Activated CD8-positive, alpha-beta T cell treated with anti-CD3 and anti-CD28 coated beads for 36 hours (primary cell): ENCODE results near the gene TAAR9. TPM values are rescaled to one million over a fixed set of nuclear protein-coding genes. Genes with fewer than 3 reads are reported as not detected.

ENCODE experiments used
- ATAC-seq: fragments of 200-7000 bp; cut with Tn5 transposase; one replicate; pipeline ENCODE4 v1.10.0; 2021; ENCODE audit warnings: mild to moderate bottlenecking, moderate library complexity
- CTCF ChIA-PET: fragments of 350-600 bp; sonication (Branson Sonifier 250); formaldehyde crosslinking; loops from one replicate; lab custom pipeline; 2021; ENCODE audit warnings: antibody characterized with exemption; lab: Charles Lee
- POLR2A ChIA-PET: fragments of 350-600 bp; sonication (Branson Sonifier 250); formaldehyde crosslinking; loops from one replicate; lab custom pipeline; 2021; ENCODE audit warnings: antibody characterized with exemption; lab: Charles Lee
- DNase-seq: peaks from one replicate; pipeline ENCODE4 v3.0.0-alpha.2; 2020
- H3K27ac Mint-ChIP-seq: one replicate; pipeline ENCODE4 v1.8.0; 2021; ENCODE audit warnings: mild to moderate bottlenecking, mixed read lengths
- H3K27me3 Mint-ChIP-seq: one replicate; pipeline ENCODE4 v1.8.0; 2021; ENCODE audit warnings: mixed read lengths
- H3K36me3 Mint-ChIP-seq: one replicate; pipeline ENCODE4 v1.8.0; 2021; ENCODE audit warnings: low read depth, mixed read lengths
- H3K4me1 Mint-ChIP-seq: one replicate; pipeline ENCODE4 v1.8.0; 2021; ENCODE audit warnings: low read depth, mixed read lengths
- H3K4me3 Mint-ChIP-seq: one replicate; pipeline ENCODE4 v1.8.0; 2021; ENCODE audit warnings: mild to moderate bottlenecking, moderate library complexity, mixed read lengths
- H3K9me3 Mint-ChIP-seq: one replicate; pipeline ENCODE4 v1.8.0; 2021; ENCODE audit warnings: mixed read lengths
- CTCF ChIP-seq: fragments of 200-600 bp; IDR thresholded peaks from one replicate; pipeline ENCODE4 v1.8.0; 2022; ENCODE audit warnings: antibody characterized with exemption, mild to moderate bottlenecking
- intact Hi-C: fragments of 100-400 bp; cut with micrococcal nuclease; formaldehyde crosslinking; loops from one replicate; pipeline ENCODE4 v1.10.0; 2022
- total RNA-seq, 2 experiments: library from RNA; stranded (reverse); gene quantifications; one replicate each; pipeline ENCODE4 v1.2.3, GENCODE V29; 2021

Gene TAAR9
- total RNA-seq, 2 experiments from 2014 or later: not detected

- ChIA-PET POLR2A (interaction anchor here (0.6 to 0.7 kb wide), 3 partner anchors 285 to 1451 kb away, joined by 3 read pairs; partner anchors contain the start of gene SLC18B1), CTCF (interaction anchor here (0.8 to 2.9 kb wide), 11 partner anchors 12 to 450 kb away, joined by 3 to 21 read pairs (median 4); partner anchors contain the start of genes SLC18B1 and TAAR9)
- intact Hi-C loops: no loop called here
- no peaks in the 10 kb centered on the region for H3K9me3 Mint-ChIP-seq
- H3K36me3 Mint-ChIP-seq: peaks cover 3% of the 10 kb centered on the region
- peak within 1 kb of the TSS; percentile 89 for H3K4me3 Mint-ChIP-seq
- no peak for TF ChIP-seq CTCF
- DNase-seq (peak; percentile 86), ATAC-seq (peak; percentile 97)
- H3K27ac Mint-ChIP-seq: peak within 1 kb of the TSS; percentile 87
- peaks cover 1% of the 10 kb centered on the region for H3K27me3 Mint-ChIP-seq
- peaks cover 26% of the 10 kb centered on the region for H3K4me1 Mint-ChIP-seq
Observed at GRCh38 chr6:132512638-132513632, 25.1 kb upstream of the TAAR9 start, which contains the start of gene STX7. TSS of gene STX7 (minus strand) at chr6:132513116. CDS start at chr6:132503530, 9,586 bp downstream.

- Mint-ChIP-seq H3K4me3 (peak overlapping the region; percentile 89), H3K27me3 (peaks cover 1% of the 10 kb centered on the region), H3K9me3 (no peaks in the 10 kb centered on the region), H3K4me1 (peaks cover 23% of the 10 kb centered on the region), H3K27ac (no peak overlapping the region), H3K36me3 (no peaks in the 10 kb centered on the region)
- ATAC-seq (no peak), DNase-seq (no peak)
- TF ChIP-seq CTCF: no peak
- ChIA-PET CTCF (interaction anchor here (0.9 to 2.9 kb wide), 6 partner anchors 10 to 235 kb away, joined by 3 to 21 read pairs (median 5); no protein-coding TSS in a partner anchor), POLR2A (interaction anchor here (0.5 kb wide), 1 partner anchor 29 kb away, joined by 3 read pairs; no protein-coding TSS in a partner anchor)
- intact Hi-C loops: no loop called here
Observed at GRCh38 chr6:132513831-132514545, 24.1 kb upstream of the TAAR9 start.

- H3K9me3 Mint-ChIP-seq: no peaks in the 10 kb centered on the region
Observed at GRCh38 chr6:132515386-132515785, 22.7 kb upstream of the TAAR9 start.

GRCh38 chr6:132520953-132521352 is 17.1 kb upstream of the TAAR9 start:
- intact Hi-C loops: no loop called here
- CTCF ChIA-PET: interaction anchor here (2.1 kb wide), 1 partner anchor 10 kb away, joined by 12 read pairs; no protein-coding TSS in a partner anchor
- POLR2A ChIA-PET: no interaction called here
- no peaks in the 10 kb centered on the region for H3K36me3 Mint-ChIP-seq
- no peaks in the 10 kb centered on the region for H3K4me1 Mint-ChIP-seq
- no peak overlapping the region for H3K4me3 Mint-ChIP-seq
- H3K9me3 Mint-ChIP-seq: no peaks in the 10 kb centered on the region
- DNase-seq (no peak), ATAC-seq (no peak)
- H3K27ac Mint-ChIP-seq: no peak overlapping the region
- peaks cover 21% of the 10 kb centered on the region for H3K27me3 Mint-ChIP-seq
- no peak for TF ChIP-seq CTCF

More at GRCh38 chr6:132515386-132515785, 22.7 kb upstream of the TAAR9 start:
- H3K36me3 Mint-ChIP-seq: no peaks in the 10 kb centered on the region
- intact Hi-C loops: no loop called here
- H3K27ac Mint-ChIP-seq: no peak overlapping the region
- peaks cover 23% of the 10 kb centered on the region for H3K4me1 Mint-ChIP-seq
- ChIA-PET POLR2A (no interaction called here), CTCF (interaction anchor here (0.9 to 3.5 kb wide), 4 partner anchors 9 to 236 kb away, joined by 4 to 20 read pairs (median 10); no protein-coding TSS in a partner anchor)
- no peak for TF ChIP-seq CTCF
- peaks cover 1% of the 10 kb centered on the region for H3K27me3 Mint-ChIP-seq
- ATAC-seq (no peak), DNase-seq (no peak)
- H3K4me3 Mint-ChIP-seq: no peak overlapping the region
